Hepatocyte (in vitro differentiated cells): ENCODE measurements around the gene OSBP. TPM values are rescaled to one million over a fixed set of nuclear protein-coding genes. Genes with fewer than 3 reads are reported as not detected.

Source experiments
- DNase-seq: peaks from one replicate; pipeline ENCODE4 v3.0.0-alpha.2; 2016; ENCODE audit warnings: low spot score
- H2AFZ ChIP-seq: fragments of 200-600 bp; sonication (generic); 2 replicates; pipeline ENCODE4 v1.6.0; 2016; ENCODE audit warnings: antibody characterized with exemption, mild to moderate bottlenecking
- H3K27ac ChIP-seq: fragments of 200-600 bp; sonication (generic); 2 replicates; pipeline ENCODE4 v1.5.1; 2016; ENCODE audit warnings: mild to moderate bottlenecking
- H3K27me3 ChIP-seq: fragments of 200-600 bp; sonication (generic); 2 replicates; pipeline ENCODE4 v1.6.1; 2016
- H3K36me3 ChIP-seq: fragments of 200-600 bp; sonication (generic); replicated peaks from 2 replicates; pipeline ENCODE4 v1.5.1; 2016; ENCODE audit warnings: low read depth; ENCODE audit not compliant: insufficient read depth
- H3K4me1 ChIP-seq: fragments of 200-600 bp; sonication (generic); 2 replicates; pipeline ENCODE4 v1.5.1; 2016; ENCODE audit warnings: mild to moderate bottlenecking, moderate library complexity; ENCODE audit not compliant: insufficient read depth
- H3K4me2 ChIP-seq: fragments of 200-600 bp; sonication (generic); 2 replicates; pipeline ENCODE4 v1.6.0; 2016
- H3K4me3 ChIP-seq: fragments of 200-600 bp; sonication (generic); 2 replicates; pipeline ENCODE4 v1.5.1; 2016; ENCODE audit warnings: mild to moderate bottlenecking
- H3K79me2 ChIP-seq: fragments of 200-600 bp; sonication (generic); 2 replicates; pipeline ENCODE4 v1.6.0; 2017; ENCODE audit warnings: mild to moderate bottlenecking
- H3K9me2 ChIP-seq: fragments of 200-600 bp; sonication (generic); replicated peaks from 2 replicates; pipeline ENCODE4 v1.6.0; 2017; ENCODE audit warnings: mild to moderate bottlenecking; ENCODE audit not compliant: insufficient read depth
- H3K9me3 ChIP-seq: fragments of 200-600 bp; sonication (generic); 2 replicates; pipeline ENCODE4 v1.5.1; 2016; ENCODE audit warnings: low read depth, mild to moderate bottlenecking
- H4K20me1 ChIP-seq: fragments of 200-600 bp; sonication (generic); 2 replicates; pipeline ENCODE4 v1.6.0; 2016; ENCODE audit warnings: mild to moderate bottlenecking; ENCODE audit not compliant: insufficient read depth, poor library complexity, severe bottlenecking
- EZH2 ChIP-seq: fragments of 200-600 bp; sonication (generic); IDR thresholded peaks from 2 replicates; pipeline ENCODE4 v1.6.1; 2016; ENCODE audit warnings: antibody characterized with exemption, mild to moderate bottlenecking, borderline replicate concordance
- EZH2phosphoT487 ChIP-seq: fragments of 200-600 bp; sonication (generic); IDR thresholded peaks from one replicate; pipeline ENCODE4 v1.6.1; 2018; ENCODE audit warnings: antibody characterized with exemption, mild to moderate bottlenecking, low read depth, moderate library complexity; ENCODE audit not compliant: unreplicated experiment, severe bottlenecking
- WGBS: methylation state at CpG from one replicate; pipeline ENCODE4 v1.1.6; 2016; ENCODE audit warnings: low lambda C conversion rate; ENCODE audit errors: missing lambda C conversion rate; 5-methylcytosine and 5-hydroxymethylcytosine counted together
- polyA plus RNA-seq: library from polyadenylated mRNA; unstranded; fragments of >200 nt; fragmentation: Nextera tagmentation; extraction: Ambion mirVana; gene quantifications from 2 replicates; pipeline ENCODE4 v1.2.1, GENCODE V29; 2016
- total RNA-seq: library from RNA; depleted of rRNA; stranded (reverse); fragments of >200 nt; gene quantifications from 2 replicates; pipeline ENCODE4 v1.2.3, GENCODE V29; 2014
- TF ChIP-seq, protein P1 (sequence below): fragments of 200-600 bp; sonication (generic); IDR thresholded peaks from 2 replicates; pipeline ENCODE4 v1.5.1; 2016; ENCODE audit warnings: antibody characterized with exemption, mild to moderate bottlenecking; ENCODE audit not compliant: poor library complexity

OSBP gene
- total and polyA plus RNA-seq, 2 experiments from 2014 or later = 28.6 to 43.8 TPM

DNA sequence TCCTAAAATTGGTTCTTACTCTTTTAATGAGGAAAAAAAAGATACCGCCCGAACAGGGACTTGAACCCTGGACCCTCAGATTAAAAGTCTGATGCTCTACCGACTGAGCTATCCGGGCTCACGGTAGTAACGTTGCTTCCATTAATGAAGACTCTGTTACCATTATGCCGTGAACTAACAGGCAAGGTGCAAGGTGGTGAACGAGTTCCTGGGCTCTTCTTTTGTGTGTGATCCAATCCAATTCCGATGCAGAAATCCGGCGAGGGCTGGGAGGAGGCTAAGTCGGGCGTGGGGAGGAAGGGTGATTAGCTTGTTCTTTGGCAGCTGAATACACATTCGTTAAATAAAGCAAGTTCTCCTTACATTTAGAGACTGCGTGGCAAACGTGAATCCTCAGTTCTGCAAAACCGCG is 55.3 kb downstream of the OSBP start:
- H2AFZ ChIP-seq = peak overlapping the region; percentile 96
- WGBS = under 1% methylated on average over 18 of the region's 18 CpGs

DNA sequence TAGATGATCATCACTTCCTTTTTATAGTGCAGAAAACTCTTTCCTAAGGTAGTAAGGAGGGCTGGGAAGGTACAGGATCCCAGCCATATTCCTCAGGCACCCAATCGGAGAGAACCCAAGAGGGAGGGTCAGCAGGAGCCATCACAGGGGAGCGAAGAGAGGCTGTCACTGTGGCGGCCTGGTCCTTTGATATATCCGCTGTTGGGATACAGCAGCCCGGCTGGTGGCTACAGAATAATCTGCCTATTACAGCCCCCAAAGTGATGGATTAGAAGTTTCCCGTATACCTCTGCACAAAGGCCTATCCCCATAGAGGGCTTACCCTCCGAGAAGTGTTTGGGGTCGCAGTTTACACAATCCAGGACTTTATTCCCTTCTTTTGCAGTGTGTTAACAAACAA is 55.7 kb downstream of the OSBP start:
- peak overlapping the region; percentile 87 for H3K27ac ChIP-seq
- DNase-seq = no peak
- H3K4me2 ChIP-seq = peak overlapping the region; percentile 79

More for the DNA sequence above, 55.3 kb downstream of the OSBP start:
- Histone ChIP-seq H3K9me2 (no peaks in the 10 kb centered on the region), H4K20me1 (no peaks in the 10 kb centered on the region), H3K4me1 (no peaks in the 10 kb centered on the region), H3K27ac (peak overlapping the region; percentile 87), H3K4me3 (peak overlapping the region; percentile 87), H3K36me3 (no peaks in the 10 kb centered on the region), H3K27me3 (no peaks in the 10 kb centered on the region), H3K79me2 (no peaks in the 10 kb centered on the region), H3K4me2 (peak overlapping the region; percentile 79), H3K9me3 (no peaks in the 10 kb centered on the region)
- DNase-seq = peak; percentile 84
- TF ChIP-seq EZH2phosphoT487 = no peak
- TF ChIP-seq EZH2 = no peak
- TF ChIP-seq, protein P1, sequence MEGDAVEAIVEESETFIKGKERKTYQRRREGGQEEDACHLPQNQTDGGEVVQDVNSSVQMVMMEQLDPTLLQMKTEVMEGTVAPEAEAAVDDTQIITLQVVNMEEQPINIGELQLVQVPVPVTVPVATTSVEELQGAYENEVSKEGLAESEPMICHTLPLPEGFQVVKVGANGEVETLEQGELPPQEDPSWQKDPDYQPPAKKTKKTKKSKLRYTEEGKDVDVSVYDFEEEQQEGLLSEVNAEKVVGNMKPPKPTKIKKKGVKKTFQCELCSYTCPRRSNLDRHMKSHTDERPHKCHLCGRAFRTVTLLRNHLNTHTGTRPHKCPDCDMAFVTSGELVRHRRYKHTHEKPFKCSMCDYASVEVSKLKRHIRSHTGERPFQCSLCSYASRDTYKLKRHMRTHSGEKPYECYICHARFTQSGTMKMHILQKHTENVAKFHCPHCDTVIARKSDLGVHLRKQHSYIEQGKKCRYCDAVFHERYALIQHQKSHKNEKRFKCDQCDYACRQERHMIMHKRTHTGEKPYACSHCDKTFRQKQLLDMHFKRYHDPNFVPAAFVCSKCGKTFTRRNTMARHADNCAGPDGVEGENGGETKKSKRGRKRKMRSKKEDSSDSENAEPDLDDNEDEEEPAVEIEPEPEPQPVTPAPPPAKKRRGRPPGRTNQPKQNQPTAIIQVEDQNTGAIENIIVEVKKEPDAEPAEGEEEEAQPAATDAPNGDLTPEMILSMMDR = no peak

DNA sequence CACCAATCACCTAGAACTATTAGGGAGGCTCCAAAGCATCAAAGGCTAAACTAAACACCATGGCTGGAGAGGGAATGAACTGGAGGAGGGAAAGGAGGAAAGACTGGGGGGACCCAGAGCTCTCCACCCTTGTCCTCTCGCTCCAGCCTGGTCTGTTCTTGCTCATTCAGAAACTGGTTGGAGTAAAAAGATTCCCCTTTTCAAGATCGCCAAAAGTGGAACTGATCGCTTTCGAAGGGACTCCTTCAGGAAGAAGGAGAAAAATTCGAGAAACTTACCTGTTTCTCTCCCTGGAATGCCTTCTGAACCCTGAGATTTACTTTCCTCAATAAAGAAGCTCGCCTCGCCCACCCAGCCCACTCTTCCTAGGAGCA is 57.3 kb downstream of the OSBP start:
- TF ChIP-seq EZH2phosphoT487 (no peak), EZH2 (no peak)
- TF ChIP-seq, protein P1 = no peak
- Histone ChIP-seq H3K4me1 (no peaks in the 10 kb centered on the region), H2AFZ (peak overlapping the region; percentile 32), H3K4me3 (no peak overlapping the region), H3K27ac (no peak overlapping the region), H3K4me2 (peak overlapping the region; percentile 62), H3K9me3 (no peaks in the 10 kb centered on the region), H3K36me3 (no peaks in the 10 kb centered on the region), H3K79me2 (no peaks in the 10 kb centered on the region), H3K27me3 (no peaks in the 10 kb centered on the region), H3K9me2 (no peaks in the 10 kb centered on the region), H4K20me1 (no peaks in the 10 kb centered on the region)
- WGBS = 75% methylated on average over 7 of the region's 7 CpGs
- DNase-seq = no peak

More for the DNA sequence above, 55.7 kb downstream of the OSBP start:
- no peaks in the 10 kb centered on the region for H3K36me3 ChIP-seq
- no peaks in the 10 kb centered on the region for H3K9me2 ChIP-seq
- no peaks in the 10 kb centered on the region for H3K27me3 ChIP-seq
- no peak overlapping the region for H3K4me3 ChIP-seq
- no peaks in the 10 kb centered on the region for H3K79me2 ChIP-seq
- TF ChIP-seq EZH2phosphoT487 (no peak), EZH2 (no peak)
- TF ChIP-seq, protein P1 = no peak
- no peaks in the 10 kb centered on the region for H3K4me1 ChIP-seq
- H3K9me3 ChIP-seq = no peaks in the 10 kb centered on the region
- no peak overlapping the region for H2AFZ ChIP-seq
- WGBS = 34% methylated on average over 8 of the region's 8 CpGs
- H4K20me1 ChIP-seq = no peaks in the 10 kb centered on the region
